PC-9 (cell line): ENCODE results near the gene CERKL. TPM values are rescaled to one million over a fixed set of nuclear protein-coding genes. Genes with fewer than 3 reads are reported as not detected.
A peak's percentile ranks its signal among the peaks of the same experiment; 100 is the strongest.

Experiments used
- BruUV-seq: library from RNA; stranded (reverse); fragments of 400-500 nt; replicated peaks from 2 replicates; lab custom pipeline; 2021; lab: Mats Ljungman, UMichigan
- CTCF ChIA-PET: fragments of 300-600 bp; sonication (Branson Sonifier 250); formaldehyde crosslinking; loops from one replicate; lab custom pipeline; 2022; ENCODE audit warnings: antibody characterized with exemption; lab: Charles Lee
- POLR2A ChIA-PET: fragments of 300-600 bp; sonication (Branson Sonifier 250); formaldehyde crosslinking; loops from one replicate; lab custom pipeline; 2022; ENCODE audit warnings: antibody characterized with exemption; ENCODE audit not compliant: unreplicated experiment; lab: Charles Lee
- DNase-seq, 2 experiments: peaks; one replicate each; pipeline versions ENCODE4 v3.0.0 to v3.0.0-alpha.2; 2015 to 2022; ENCODE audit warnings: mixed read lengths in 1 of 2
- H2AFZ ChIP-seq: fragments of 200-600 bp; sonication (generic); 2 replicates; pipeline ENCODE4 v1.8.1; 2017; ENCODE audit warnings: antibody characterized with exemption
- H3F3A ChIP-seq: fragments of 200-600 bp; sonication (generic); 2 replicates; pipeline ENCODE4 v1.8.1; 2017; ENCODE audit warnings: antibody characterized with exemption, mild to moderate bottlenecking, low read depth; ENCODE audit not compliant: insufficient read depth
- H3K27ac ChIP-seq: fragments of 200-600 bp; sonication (generic); 2 replicates; pipeline ENCODE4 v1.6.1; 2016; ENCODE audit warnings: mixed run types
- H3K27me3 ChIP-seq: fragments of 200-600 bp; sonication (generic); 2 replicates; pipeline ENCODE4 v1.6.1; 2016; ENCODE audit warnings: low read depth, mixed run types; ENCODE audit not compliant: insufficient read depth
- H3K36me3 ChIP-seq: fragments of 200-600 bp; sonication (generic); 2 replicates; pipeline ENCODE4 v1.6.1; 2016; ENCODE audit warnings: low read depth, mixed run types
- H3K4me1 ChIP-seq: fragments of 200-600 bp; sonication (generic); replicated peaks from 2 replicates; pipeline ENCODE4 v1.6.1; 2016; ENCODE audit warnings: mixed run types; ENCODE audit not compliant: insufficient read depth
- H3K4me2 ChIP-seq: fragments of 200-600 bp; sonication (generic); 2 replicates; pipeline ENCODE4 v1.6.1; 2017; ENCODE audit warnings: mixed run types
- H3K4me3 ChIP-seq: fragments of 200-600 bp; sonication (generic); 2 replicates; pipeline ENCODE4 v1.6.1; 2016; ENCODE audit warnings: mixed run types
- H3K79me2 ChIP-seq: fragments of 200-600 bp; sonication (generic); 2 replicates; pipeline ENCODE4 v1.6.1; 2017; ENCODE audit warnings: low read depth, mixed run types
- H3K9me2 ChIP-seq: fragments of 200-600 bp; sonication (generic); 2 replicates; pipeline ENCODE4 v1.8.1; 2017; ENCODE audit warnings: mild to moderate bottlenecking; ENCODE audit not compliant: insufficient read depth
- H3K9me3 ChIP-seq: fragments of 200-600 bp; sonication (generic); 2 replicates; pipeline ENCODE4 v1.8.1; 2016; ENCODE audit warnings: low read depth; ENCODE audit not compliant: insufficient read depth
- H4K20me1 ChIP-seq: fragments of 200-600 bp; sonication (generic); 2 replicates; pipeline ENCODE4 v1.8.1; 2017; ENCODE audit not compliant: insufficient read depth
- CTCF ChIP-seq: fragments of 200-600 bp; sonication (generic); conservative IDR thresholded peaks from 2 replicates; pipeline ENCODE4 v1.6.1; 2017; ENCODE audit warnings: mixed run types, antibody characterized with exemption, mild to moderate bottlenecking, moderate library complexity
- EZH2 ChIP-seq: fragments of 200-600 bp; sonication (generic); IDR thresholded peaks from 2 replicates; pipeline ENCODE4 v1.8.0; 2017; ENCODE audit warnings: antibody characterized with exemption, low read depth
- intact Hi-C: fragments of 100-400 bp; cut with micrococcal nuclease; formaldehyde crosslinking; loops from one replicate; pipeline ENCODE4 v1.10.0; 2022; ENCODE audit not compliant: unreplicated experiment
- total RNA-seq: library from RNA; stranded (reverse); gene quantifications from 2 replicates; pipeline ENCODE4 v1.2.3, GENCODE V29; 2021

The CERKL gene
- total RNA-seq, 1 experiment from 2014 or later, result 1.6 TPM

GRCh38 chr2:181616715-181617114 lies 40.2 kb downstream of the CERKL start:
- Histone ChIP-seq H3K9me3 (no peaks in the 10 kb centered on the region), H3K27ac (no peak overlapping the region), H3K4me1 (peaks cover 7% of the 10 kb centered on the region; the same call in 1 of the 2 replicates), H2AFZ (no peak overlapping the region), H3K4me2 (no peak overlapping the region), H4K20me1 (no peaks in the 10 kb centered on the region), H3K9me2 (no peaks in the 10 kb centered on the region), H3K36me3 (no peaks in the 10 kb centered on the region), H3K4me3 (no peak overlapping the region), H3F3A (no peaks in the 10 kb centered on the region), H3K27me3 (no peaks in the 10 kb centered on the region), H3K79me2 (no peaks in the 10 kb centered on the region)
- intact Hi-C loops, result no loop called here
- CTCF ChIA-PET, result no interaction called here
- POLR2A ChIA-PET, result interaction anchor here (0.6 kb wide), 1 partner anchor 18 kb away, joined by 4 read pairs; no protein-coding TSS in a partner anchor
- no peak for DNase-seq
- BruUV-seq, result no TSS peak
- TF ChIP-seq EZH2 (no peak), CTCF (no peak)

DNA sequence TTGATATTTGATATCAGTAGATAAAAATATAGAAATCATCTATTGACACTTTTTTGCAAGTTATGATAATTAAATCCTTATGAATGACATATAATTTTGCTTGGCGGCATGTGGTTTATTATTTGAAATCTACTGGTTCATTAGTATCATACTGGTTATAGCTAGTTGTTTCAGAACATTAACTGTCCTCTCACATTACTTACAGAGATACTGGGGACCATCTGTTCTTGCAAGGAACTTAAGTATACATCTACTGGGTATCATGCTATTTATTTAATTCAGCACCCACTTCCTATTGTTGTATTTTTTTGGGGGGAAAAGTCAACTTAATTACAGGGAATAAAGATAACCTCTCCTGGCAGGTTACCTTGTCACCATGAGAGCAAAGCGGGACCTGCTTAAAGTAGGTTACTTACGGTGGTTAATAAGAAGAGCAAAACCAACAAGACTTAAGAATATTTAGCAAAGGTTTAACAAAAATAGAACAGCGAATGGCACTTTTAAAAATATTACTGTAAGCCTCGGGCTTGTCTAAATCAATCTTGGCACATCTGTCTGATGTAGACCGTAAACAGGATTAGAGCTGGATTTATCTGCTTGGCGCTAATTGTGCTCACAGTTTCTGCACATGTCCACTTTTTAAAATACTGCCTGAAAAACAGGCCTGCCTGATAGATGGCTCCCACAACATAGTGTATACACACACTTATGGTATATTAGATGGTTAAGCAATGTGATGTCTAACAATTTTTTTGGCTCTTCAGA lies 41.8 kb downstream of the CERKL start:
- no peak overlapping the region for H2AFZ ChIP-seq
- no peak for DNase-seq
- H3K27me3 ChIP-seq, result no peaks in the 10 kb centered on the region
- intact Hi-C loops, result no loop called here
- ChIA-PET POLR2A (no interaction called here), CTCF (no interaction called here)
- no peak overlapping the region for H3K4me3 ChIP-seq
- H3K4me2 ChIP-seq, result no peak overlapping the region
- H3F3A ChIP-seq, result no peaks in the 10 kb centered on the region
- H3K9me2 ChIP-seq, result no peaks in the 10 kb centered on the region
- H3K4me1 ChIP-seq, result peaks cover 7% of the 10 kb centered on the region; the same call in 1 of the 2 replicates
- H3K9me3 ChIP-seq, result no peaks in the 10 kb centered on the region
- TF ChIP-seq EZH2 (no peak), CTCF (no peak)
- BruUV-seq, result no TSS peak
- H3K36me3 ChIP-seq, result no peaks in the 10 kb centered on the region
- no peaks in the 10 kb centered on the region for H4K20me1 ChIP-seq
- H3K79me2 ChIP-seq, result no peaks in the 10 kb centered on the region
- no peak overlapping the region for H3K27ac ChIP-seq

GRCh38 chr2:181613241-181613640 lies 43.7 kb downstream of the CERKL start:
- DNase-seq, result no peak
- intact Hi-C loops, result no loop called here

More at GRCh38 chr2:181613241-181613640, 43.7 kb downstream of the CERKL start:
- peaks cover 7% of the 10 kb centered on the region; the same call in 1 of the 2 replicates for H3K4me1 ChIP-seq
- no peaks in the 10 kb centered on the region for H3K9me3 ChIP-seq
- H3F3A ChIP-seq, result no peaks in the 10 kb centered on the region
- H3K9me2 ChIP-seq, result no peaks in the 10 kb centered on the region
- ChIA-PET CTCF (interaction anchor here (0.5 kb wide), 1 partner anchor 1204 kb away, joined by 3 read pairs; no protein-coding TSS in a partner anchor), POLR2A (interaction anchor here (0.6 kb wide), 1 partner anchor 311 kb away, joined by 3 read pairs; no protein-coding TSS in a partner anchor)
- no peaks in the 10 kb centered on the region for H3K36me3 ChIP-seq
- H2AFZ ChIP-seq, result peak overlapping the region; percentile 40
- no peak overlapping the region for H3K4me2 ChIP-seq
- TF ChIP-seq EZH2 (no peak), CTCF (no peak)
- H3K27me3 ChIP-seq, result no peaks in the 10 kb centered on the region
- no peaks in the 10 kb centered on the region for H3K79me2 ChIP-seq
- H3K4me3 ChIP-seq, result no peak overlapping the region
- H3K27ac ChIP-seq, result no peak overlapping the region
- H4K20me1 ChIP-seq, result no peaks in the 10 kb centered on the region
- BruUV-seq, result no TSS peak
